ENCODE data around the gene TMPRSS11B.
"Not testable (repeated sequence)": the region's sequence is repeated elsewhere in the genome, so short reads cannot be mapped to it uniquely, and the experiment has no call there.

DNA sequence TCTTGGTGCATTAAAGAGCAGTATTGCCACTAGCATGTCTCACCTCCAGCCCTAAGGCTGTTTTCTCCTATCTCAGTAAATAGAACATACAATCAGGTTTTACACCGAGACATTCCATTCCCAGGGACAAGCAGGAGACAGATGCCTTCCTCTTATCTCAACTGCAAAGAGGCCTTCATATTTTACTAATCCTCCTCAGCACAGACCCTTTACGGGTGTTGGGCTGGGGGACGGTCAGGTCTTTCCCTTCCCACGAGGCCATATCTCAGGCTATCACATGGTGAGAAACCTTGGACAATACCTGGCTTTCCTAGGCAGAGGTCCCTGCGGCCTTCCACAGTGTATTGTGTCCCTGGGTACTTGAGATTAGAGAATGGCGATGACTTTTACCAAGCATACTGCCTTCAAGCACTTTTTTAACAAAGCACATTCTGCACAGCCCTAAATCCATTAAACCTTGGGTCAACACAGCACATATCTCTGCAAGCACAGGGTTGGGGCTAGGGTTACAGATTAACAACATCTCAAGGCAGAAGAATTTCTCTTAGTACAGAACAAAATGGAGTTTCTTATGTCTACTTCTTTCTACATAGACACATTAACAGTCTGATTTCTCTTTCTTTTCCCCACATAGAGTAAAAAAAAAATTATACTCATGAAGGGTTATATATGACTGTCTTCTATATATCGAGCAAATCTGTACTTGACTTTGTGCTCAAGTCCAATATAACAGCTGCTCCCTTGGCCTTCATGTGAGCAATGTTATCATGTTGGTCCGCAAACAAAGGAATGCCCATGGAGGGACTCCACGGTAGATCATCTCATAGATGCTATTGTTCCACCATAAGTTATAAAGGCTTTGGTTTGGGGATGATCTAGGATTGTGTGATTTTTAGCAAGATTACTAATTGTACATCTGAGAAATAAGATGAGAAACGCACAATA lies 36.6 kb upstream of the TMPRSS11B start:
- TF ChIP-seq, protein P1, sequence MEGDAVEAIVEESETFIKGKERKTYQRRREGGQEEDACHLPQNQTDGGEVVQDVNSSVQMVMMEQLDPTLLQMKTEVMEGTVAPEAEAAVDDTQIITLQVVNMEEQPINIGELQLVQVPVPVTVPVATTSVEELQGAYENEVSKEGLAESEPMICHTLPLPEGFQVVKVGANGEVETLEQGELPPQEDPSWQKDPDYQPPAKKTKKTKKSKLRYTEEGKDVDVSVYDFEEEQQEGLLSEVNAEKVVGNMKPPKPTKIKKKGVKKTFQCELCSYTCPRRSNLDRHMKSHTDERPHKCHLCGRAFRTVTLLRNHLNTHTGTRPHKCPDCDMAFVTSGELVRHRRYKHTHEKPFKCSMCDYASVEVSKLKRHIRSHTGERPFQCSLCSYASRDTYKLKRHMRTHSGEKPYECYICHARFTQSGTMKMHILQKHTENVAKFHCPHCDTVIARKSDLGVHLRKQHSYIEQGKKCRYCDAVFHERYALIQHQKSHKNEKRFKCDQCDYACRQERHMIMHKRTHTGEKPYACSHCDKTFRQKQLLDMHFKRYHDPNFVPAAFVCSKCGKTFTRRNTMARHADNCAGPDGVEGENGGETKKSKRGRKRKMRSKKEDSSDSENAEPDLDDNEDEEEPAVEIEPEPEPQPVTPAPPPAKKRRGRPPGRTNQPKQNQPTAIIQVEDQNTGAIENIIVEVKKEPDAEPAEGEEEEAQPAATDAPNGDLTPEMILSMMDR (IDR thresholded peaks at IDR 0.05) = not testable (repeated sequence)
- not testable (repeated sequence) for TF ChIP-seq POLR2A, EP300 (IDR thresholded peaks at IDR 0.05)
